ENCODE measurements around the gene EGFL8.
"Not testable (repeated sequence)": the region's sequence is repeated elsewhere in the genome, so short reads cannot be mapped to it uniquely, and the experiment has no call there.

Gene EGFL8

GRCh38 chr6:32204268-32204715 lies 39.9 kb downstream of the EGFL8 start:
- Mint-ChIP-seq H3K4me1 (peaks cover 7% of the 10 kb centered on the region), H3K27me3 (no peaks in the 10 kb centered on the region), H3K4me3 (no peak overlapping the region), H3K27ac (no peak overlapping the region), H3K36me3 (no peaks in the 10 kb centered on the region), H3K9me3 (no peaks in the 10 kb centered on the region)
- no peak for ATAC-seq

DNA sequence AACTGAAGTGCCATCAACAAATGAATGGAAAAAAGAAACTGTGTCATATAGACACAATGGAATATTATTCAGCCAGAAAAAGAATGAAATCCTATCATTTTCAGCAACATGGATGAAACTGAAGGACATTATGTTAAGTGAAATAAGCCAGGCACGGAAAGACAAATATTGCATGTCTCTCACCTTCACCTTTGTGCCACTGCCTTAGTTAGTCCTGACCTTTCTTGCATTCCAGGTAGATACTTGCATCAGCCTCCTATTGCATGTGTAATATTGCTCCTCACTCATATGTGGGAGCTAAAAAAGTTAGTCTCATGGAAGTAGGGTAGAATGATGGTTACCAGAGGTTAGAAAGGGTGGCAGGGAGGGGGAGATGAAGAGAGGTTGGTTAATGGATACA lies 44.6 kb downstream of the EGFL8 start:
- no peaks in the 10 kb centered on the region for H3K9me3 Mint-ChIP-seq
- no peak for ATAC-seq
- peaks cover 9% of the 10 kb centered on the region for H3K4me1 Mint-ChIP-seq
- H3K4me3 Mint-ChIP-seq: no peak overlapping the region
- no peaks in the 10 kb centered on the region for H3K36me3 Mint-ChIP-seq
- no peaks in the 10 kb centered on the region for H3K27me3 Mint-ChIP-seq
- no peak overlapping the region for H3K27ac Mint-ChIP-seq

- H3K27me3 Mint-ChIP-seq: no peaks in the 10 kb centered on the region
- H3K36me3 Mint-ChIP-seq: no peaks in the 10 kb centered on the region
- peaks cover 14% of the 10 kb centered on the region for H3K4me1 Mint-ChIP-seq
- H3K27ac Mint-ChIP-seq: no peak overlapping the region
- H3K9me3 Mint-ChIP-seq: no peaks in the 10 kb centered on the region
- no peak overlapping the region for H3K4me3 Mint-ChIP-seq
- ATAC-seq: no peak
These were observed 45.8 kb downstream of the EGFL8 start for GRCh38 chr6:32210191-32210601.

DNA sequence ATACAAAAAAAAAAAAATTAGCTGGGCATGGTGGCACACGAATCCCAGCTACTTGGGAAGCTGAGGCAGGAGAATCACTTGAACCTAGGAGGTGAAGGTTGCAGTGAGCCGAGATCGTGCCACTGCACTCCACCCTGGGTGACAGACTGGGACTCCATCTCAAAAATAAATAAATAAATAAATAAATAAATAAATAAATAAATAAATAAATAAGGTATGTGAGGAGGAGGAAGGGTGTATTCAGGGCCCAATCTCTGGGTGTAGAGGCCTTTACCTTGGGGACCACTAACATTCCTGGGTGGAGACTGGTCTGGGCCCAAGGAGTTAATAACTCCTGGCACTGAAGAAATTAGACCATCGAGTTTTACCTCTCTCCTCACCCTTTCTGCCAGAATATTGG lies 47.0 kb downstream of the EGFL8 start:
- not testable (repeated sequence) for H3K27me3 Mint-ChIP-seq, H3K9me3 Mint-ChIP-seq, ATAC-seq, H3K4me3 Mint-ChIP-seq, H3K36me3 Mint-ChIP-seq, H3K27ac Mint-ChIP-seq
- peaks cover 14% of the 10 kb centered on the region for H3K4me1 Mint-ChIP-seq

GRCh38 chr6:32212076-32212760 lies 47.8 kb downstream of the EGFL8 start:
- Mint-ChIP-seq H3K4me3 (no peak overlapping the region), H3K36me3 (no peaks in the 10 kb centered on the region), H3K4me1 (peaks cover 14% of the 10 kb centered on the region), H3K27me3 (no peaks in the 10 kb centered on the region), H3K9me3 (no peaks in the 10 kb centered on the region), H3K27ac (no peak overlapping the region)
- no peak for ATAC-seq

GRCh38 chr6:32213649-32214048 lies 49.3 kb downstream of the EGFL8 start:
- Mint-ChIP-seq H3K4me1 (peaks cover 7% of the 10 kb centered on the region), H3K27ac (no peak overlapping the region), H3K27me3 (no peaks in the 10 kb centered on the region), H3K36me3 (no peaks in the 10 kb centered on the region), H3K9me3 (no peaks in the 10 kb centered on the region), H3K4me3 (no peak overlapping the region)
- no peak for ATAC-seq

DNA sequence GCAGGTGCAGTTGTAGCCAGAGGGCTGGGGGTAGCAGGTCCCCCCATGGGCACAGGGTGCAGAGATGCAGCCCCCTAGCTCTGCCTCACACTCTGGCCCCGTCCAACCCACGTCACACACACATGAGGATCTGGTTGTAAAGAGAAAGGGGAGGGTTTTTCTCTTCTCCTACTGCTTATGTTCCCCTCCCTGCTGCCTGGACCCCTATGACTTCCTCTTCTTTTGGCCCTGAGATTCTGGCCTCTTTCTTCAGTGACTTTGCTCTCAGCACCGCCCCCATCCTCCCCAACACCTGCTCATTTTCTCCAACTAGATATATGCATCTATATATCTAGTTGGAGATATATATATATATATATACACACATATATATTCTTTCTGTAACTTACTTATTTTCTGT lies 49.7 kb downstream of the EGFL8 start:
- H3K27ac Mint-ChIP-seq: no peak overlapping the region
- ATAC-seq: peak; percentile 27
- no peaks in the 10 kb centered on the region for H3K9me3 Mint-ChIP-seq
- H3K27me3 Mint-ChIP-seq: no peaks in the 10 kb centered on the region
- H3K4me3 Mint-ChIP-seq: no peak overlapping the region
- H3K36me3 Mint-ChIP-seq: no peaks in the 10 kb centered on the region
- H3K4me1 Mint-ChIP-seq: peaks cover 7% of the 10 kb centered on the region

DNA sequence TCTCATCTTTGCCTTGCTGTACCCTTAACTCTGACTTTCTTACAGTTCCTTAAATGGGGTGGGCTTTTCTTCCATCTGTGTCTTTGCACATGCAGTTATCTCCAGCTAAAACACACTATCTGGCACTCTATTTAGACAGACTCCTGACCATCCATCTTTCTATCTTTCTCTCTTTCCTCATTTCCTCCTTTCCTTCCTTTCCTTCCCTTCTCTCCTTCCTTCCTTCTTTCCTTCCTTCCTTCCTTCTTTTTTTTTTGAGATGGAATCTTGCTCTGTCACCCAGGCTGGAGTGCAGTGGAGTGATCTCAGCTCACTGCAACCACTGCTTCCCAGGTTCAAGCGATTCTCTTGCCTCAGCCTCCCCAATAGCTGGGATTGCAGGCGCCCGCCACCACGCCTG lies 51.2 kb downstream of the EGFL8 start:
- H3K4me3 Mint-ChIP-seq: no peak overlapping the region
- H3K27me3 Mint-ChIP-seq: no peaks in the 10 kb centered on the region
- H3K36me3 Mint-ChIP-seq: no peaks in the 10 kb centered on the region
- H3K4me1 Mint-ChIP-seq: peaks cover 13% of the 10 kb centered on the region
- ATAC-seq: no peak
- H3K27ac Mint-ChIP-seq: no peak overlapping the region
- H3K9me3 Mint-ChIP-seq: no peaks in the 10 kb centered on the region

GRCh38 chr6:32216285-32216684 lies 51.9 kb downstream of the EGFL8 start:
- Mint-ChIP-seq H3K4me1 (peaks cover 19% of the 10 kb centered on the region), H3K27me3 (no peaks in the 10 kb centered on the region), H3K27ac (no peak overlapping the region), H3K4me3 (no peak overlapping the region), H3K9me3 (no peaks in the 10 kb centered on the region), H3K36me3 (no peaks in the 10 kb centered on the region)
- ATAC-seq: no peak

DNA sequence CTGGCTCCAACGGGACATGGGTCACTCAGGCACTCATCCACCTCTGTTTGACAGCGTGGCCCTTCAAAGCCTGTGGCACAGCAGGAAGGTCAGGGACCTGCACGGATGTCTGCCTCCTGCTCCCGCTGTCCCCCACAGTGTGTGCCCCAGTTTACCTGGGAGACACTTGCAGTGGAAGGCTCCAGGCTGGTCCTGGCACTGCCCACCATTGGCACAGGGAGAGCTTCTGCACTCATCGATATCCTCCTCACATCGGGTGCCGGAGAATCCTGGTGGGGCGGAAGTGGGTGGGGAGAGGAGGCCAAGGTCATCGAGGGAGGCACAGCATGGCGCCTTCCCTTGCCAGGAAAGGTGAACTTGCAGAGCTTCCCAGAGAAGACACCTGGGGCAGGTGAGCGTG lies 52.6 kb downstream of the EGFL8 start:
- Mint-ChIP-seq H3K36me3 (no peaks in the 10 kb centered on the region), H3K9me3 (no peaks in the 10 kb centered on the region), H3K27me3 (no peaks in the 10 kb centered on the region), H3K27ac (no peak overlapping the region), H3K4me3 (no peak overlapping the region), H3K4me1 (peaks cover 26% of the 10 kb centered on the region)
- no peak for ATAC-seq
